ENCODE measurements around the gene SLC38A10. TPM values are rescaled to one million over a fixed set of nuclear protein-coding genes. Genes with fewer than 3 reads are reported as not detected.
"Not testable (repeated sequence)": the region's sequence is repeated elsewhere in the genome, so short reads cannot be mapped to it uniquely, and the experiment has no call there.

The SLC38A10 gene
- polyA plus RNA-seq, 4 donors = 41.7 to 77.7 (median 51.1) TPM

DNA sequence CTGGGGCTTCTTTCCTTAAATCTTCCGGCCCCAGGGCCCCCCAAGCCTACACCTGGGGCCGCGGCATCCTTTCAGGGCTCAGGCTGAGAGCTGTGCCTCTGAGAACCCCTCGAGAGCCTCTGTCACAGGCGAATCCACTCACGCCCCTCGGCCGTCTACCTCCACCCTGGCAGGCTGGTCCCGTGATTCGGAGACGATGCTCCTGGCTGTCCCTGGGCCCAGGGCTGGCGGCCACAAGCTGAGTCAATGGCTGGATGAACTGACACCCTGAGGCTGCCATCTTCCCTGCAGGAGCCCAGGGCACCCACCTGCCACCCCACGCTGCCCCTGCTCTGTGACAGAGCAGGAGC is 60.6 kb downstream of the SLC38A10 start:
- no peak for DNase-seq (ENCODE audit: low read depth in 4 of 4, low spot score in 3 of 4)

DNA sequence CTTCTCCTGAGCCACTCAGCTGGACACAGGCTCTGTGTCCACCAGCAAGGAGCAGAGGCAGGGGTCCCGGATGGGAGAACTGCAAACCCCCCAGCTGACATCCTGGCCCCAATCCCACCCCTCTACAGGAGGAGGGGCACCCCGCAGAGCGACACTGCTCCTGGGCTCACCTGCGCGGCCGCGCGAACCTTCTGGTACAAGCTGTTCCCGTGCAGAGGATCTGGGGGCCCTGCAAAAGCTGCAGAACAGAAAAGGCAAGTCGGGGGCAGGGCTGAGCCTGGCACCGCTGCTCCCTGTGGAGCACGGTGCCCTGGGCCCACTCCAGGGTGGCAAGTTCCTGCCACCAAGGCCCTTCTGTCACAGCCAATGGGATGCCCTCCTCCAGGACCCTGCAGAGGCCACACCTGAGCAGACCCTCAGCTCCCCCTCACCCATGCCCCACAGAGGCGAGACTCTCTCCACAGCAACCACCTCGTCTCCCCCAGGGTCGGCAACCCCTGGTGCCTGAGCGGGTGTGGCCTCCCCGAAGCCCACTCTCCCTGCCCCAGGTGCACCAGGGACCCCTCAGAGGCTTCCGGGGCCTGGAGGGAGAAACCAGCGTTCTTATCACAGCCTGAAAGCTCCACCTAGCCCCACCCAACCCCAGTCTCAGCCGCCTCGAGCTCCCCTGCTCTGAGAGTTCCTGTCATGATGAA is 61.1 kb downstream of the SLC38A10 start:
- no peak for DNase-seq (ENCODE audit: low read depth in 4 of 4, low spot score in 3 of 4)

DNA sequence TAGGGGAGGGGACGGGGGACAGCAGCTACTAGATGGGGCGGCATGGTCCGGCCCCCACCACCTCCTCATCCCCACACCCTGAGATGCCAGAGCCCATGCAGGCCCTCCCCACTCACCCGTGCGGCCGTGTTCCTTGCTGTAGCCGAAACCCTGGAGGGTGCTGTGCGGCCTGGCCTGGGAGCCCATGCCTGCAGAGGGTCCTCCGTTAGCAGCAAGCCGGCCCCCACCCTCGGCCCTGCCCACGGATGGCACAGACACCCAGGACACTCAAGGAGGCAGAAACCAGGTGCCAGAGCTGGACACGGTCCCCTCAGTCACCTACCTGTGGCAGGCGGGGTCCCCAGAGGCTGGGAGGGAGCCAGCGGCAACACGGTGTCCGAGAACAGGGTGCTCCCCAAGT is 61.8 kb downstream of the SLC38A10 start:
- DNase-seq (ENCODE audit: low read depth in 4 of 4, low spot score in 3 of 4) = no peak

DNA sequence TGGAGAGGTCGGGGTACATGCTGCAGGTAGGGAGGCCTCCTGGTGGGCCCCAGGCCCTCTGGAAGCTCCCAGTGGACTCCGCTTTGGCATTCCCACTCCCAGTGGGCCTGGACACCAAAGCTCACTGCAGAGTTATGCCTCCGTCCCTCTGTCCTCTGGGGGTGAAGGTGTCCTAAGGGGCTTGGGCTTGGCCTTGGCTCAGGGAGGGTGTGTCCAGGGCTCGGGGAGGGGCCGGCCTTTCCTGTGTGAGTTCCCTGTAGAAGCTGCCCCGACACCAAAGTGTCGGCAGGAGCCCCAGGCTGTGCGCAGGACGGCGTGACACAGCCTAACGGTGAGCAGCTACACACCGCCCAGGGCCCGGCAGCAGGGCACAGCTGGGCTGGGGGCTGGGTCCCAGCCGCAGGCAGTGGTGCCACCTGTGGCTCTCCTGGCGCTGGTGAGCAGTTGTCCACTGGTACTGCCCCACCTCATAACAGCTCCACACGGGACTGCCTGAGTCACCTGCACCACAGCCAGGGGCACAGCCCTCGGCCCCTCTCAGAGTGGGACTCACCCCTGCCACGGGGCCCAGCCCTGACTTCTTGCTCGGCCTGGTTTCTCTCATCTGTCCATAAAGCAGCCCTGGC is 62.4 kb downstream of the SLC38A10 start:
- no peak for DNase-seq (ENCODE audit: low read depth in 4 of 4, low spot score in 3 of 4)

DNA sequence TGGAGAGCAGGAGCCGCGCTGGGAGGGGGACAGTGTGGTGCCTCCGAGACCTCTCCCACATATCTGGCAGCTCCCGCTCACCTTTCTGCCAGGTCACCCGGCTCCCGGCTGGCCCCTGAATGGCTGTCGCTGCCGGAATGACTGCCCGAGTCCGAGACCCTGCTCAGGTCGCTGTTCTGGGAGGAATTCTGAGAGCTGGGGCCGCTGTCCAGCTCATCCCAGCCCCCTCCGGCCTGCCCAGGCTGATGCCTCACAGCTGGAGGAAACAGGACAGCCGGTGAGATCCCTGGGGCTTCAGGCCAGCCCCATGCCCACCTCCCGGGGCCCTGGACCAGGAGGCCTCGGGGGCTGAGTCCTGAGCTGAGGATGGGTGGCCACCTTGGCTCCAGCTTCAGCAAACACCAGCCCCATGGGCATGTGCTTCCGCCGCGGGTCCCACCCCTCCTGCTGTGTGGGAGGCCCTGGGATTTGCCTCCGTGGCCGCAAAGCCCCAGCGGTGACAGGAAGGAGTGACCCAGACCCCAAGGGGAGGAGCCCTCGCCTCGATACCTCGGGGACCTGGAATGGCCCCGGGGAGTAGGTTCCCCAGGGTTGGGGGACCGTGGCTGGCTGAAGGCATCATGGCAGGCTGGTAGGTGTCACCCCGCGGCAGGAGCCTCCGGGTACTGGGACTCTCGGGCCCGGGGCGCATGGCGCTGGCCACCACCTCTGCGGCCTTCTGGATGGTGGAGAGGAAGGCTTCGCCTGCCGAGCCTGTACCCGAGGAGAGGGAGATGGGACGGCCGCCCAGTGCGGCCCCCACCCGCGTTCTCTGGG is 63.1 kb downstream of the SLC38A10 start:
- DNase-seq (ENCODE audit: low read depth in 4 of 4, low spot score in 3 of 4) = no peak

DNA sequence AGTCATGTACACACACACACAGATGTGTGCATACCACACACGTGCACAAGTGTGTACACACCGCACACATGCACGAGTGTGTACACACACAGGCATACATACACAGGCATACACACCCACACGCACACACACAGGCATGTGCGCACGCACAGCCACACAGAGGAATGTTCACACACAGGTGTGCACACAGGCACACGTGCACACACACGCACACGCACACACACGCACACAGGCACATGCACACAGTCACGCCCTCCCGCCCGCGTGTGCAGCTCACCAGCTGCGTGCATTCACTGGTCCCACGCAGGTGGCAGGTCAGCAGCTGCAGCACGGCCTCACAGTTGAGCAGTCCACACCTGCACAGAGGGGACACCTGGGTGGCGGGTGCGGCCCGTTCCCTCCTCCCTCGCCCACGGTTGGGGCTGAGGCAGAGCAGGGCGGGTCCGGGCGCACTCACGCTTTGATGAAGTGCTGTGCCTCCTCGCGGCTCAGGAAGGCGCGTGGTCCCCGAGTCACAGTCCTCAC is 63.9 kb downstream of the SLC38A10 start:
- no peak for DNase-seq (ENCODE audit: low read depth in 4 of 4, low spot score in 3 of 4)

DNA sequence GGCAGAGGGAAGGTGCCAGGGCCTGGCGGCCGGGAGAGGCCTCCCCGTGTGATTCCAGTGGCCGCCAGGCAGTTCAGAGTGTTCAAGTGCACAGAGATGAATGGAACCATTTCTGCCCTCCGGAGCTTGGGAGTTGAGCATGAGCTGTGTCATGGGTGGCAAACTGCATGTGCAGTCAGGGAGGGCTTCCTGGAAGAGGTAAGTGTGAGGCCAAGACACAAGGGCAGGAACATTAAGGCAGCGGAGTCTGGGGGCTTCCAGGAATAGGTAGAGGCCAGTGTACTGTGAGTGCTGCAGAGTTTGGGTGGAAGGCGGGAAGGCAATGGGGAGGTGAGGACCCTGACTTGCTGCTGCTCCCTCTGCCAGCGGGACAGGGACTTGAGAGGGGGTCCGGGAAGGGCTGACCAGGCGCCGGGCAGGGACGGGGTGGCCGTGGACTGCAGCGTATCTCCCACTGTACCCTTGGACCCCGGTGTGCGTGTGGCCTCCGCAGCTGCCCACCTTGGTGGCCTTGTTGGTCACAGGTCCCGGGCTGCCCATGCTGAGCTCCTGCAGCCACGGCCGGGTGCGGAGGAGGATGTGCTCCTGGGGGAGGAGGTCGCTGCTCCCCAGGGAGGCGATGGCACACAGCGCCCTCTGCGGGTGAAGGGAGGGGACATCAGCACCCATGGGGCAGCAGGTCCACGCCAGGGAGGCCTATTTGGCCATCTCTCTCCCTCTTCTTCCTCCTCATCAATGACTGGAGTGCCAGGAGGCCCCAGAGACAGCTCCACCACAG is 64.9 kb downstream of the SLC38A10 start:
- DNase-seq (ENCODE audit: low read depth in 4 of 4, low spot score in 3 of 4) = no peak

DNA sequence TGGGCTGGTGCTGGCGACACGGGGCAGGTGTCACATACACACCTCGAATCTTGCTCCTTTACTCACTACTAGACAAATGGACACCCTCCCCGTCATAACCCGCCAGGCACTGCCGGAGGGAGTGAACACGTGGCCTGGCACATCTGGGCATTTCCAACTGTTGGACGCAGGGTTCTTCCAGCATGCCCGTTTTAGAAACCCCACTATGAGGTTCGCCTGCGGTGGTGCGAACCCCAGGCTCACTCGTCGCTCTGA is 65.5 kb downstream of the SLC38A10 start:
- no peak for DNase-seq (ENCODE audit: low read depth in 4 of 4, low spot score in 3 of 4)

DNA sequence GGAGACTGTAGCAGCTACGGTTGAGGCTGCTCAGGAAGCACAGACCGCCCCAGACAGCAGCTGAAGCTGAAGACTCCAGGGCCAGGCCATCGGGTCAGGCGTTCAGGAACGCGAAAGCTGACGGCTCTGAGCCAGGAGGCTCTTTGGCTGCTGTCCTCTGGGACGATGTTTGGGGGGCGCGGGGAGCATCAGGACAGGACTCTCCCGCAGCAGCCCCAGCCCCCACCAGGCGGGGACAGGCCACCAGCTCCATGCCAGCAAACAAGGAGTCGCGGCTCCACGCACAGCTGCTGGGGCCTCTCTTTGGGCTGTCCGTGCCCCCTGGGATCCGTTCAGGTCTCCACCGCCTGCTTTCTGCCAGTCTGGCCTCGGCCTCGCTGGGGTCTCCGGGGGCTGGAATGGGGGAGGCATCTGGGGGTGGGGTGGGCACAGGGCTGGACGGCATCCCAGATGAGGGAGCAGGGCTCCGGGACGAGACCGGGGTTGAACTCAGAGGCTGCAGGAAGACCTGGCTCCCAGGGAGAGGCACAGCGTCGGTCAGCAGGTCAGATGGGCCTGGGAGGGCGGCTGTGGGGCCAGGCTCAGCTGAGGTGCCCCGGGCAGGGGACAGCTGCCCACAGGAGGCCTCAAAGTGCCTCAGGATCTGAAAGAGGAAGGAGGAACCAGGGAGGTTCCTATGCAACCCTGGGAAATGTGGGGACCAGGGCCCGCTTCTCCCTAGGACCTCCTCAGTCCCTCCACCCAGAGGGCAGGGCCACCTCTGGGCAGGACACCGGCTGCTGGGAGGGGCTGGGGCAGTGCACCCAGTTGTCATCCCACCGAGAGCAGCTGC is 66.1 kb downstream of the SLC38A10 start:
- no peak for DNase-seq (ENCODE audit: low read depth in 4 of 4, low spot score in 3 of 4)

DNA sequence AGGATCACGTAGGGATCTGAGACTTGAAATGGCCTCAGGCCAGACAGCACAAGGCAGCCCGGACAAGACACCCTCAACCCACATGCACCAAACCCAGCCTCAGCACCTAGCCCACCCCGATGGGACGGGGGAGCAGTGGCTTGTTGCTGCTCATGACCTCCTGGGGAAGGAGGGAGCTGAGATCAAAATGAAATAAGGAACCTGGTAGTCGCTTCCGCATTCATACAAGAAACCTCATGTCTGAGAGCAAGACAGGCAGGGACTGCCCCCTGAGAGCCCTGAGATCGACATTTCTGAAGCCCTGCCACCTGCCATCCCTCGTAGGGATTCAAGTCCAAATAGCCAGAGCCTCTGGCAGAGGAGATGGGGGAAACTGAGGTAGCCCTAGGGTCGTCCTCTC is 66.7 kb downstream of the SLC38A10 start:
- DNase-seq (ENCODE audit: low read depth in 4 of 4, low spot score in 3 of 4) = no peak

DNA sequence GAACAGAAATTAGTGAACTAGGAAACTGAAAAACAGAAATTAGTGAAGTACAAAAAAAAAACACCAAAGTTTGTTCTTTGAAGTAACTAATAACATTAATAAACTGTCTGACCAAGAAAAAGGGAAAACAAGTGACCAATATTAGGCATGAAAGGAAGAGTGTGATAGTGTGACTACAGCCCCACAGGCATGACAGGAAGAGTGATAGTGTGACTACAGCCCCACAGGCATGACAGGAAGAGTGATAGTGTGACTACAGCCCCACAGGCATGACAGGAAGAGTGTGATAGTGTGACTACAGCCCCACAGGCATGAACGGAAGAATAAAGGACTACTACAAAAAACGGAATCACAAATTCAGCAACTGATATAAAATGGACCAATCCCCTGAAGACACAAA is 67.5 kb downstream of the SLC38A10 start:
- DNase-seq (ENCODE audit: low read depth in 4 of 4, low spot score in 3 of 4) = not testable (repeated sequence)

DNA sequence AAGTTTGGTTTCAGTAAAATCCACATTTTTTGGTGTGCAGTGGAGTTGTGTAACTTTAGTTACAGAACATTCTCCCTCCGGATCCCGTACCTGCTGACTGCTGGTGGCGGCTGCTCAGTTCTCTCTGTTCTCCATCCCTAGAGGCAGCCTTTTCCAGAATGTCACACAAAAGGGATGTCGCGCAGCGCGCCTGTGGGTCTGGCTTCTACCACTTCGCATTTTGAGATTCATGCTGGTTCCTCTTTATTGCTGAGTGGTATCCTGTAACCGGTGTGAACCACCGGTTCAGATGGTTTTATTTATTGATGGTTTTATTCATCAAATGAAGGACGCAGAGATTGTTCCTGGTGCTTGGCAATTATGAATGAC is 71.4 kb downstream of the SLC38A10 start:
- no peak for DNase-seq (ENCODE audit: low read depth in 4 of 4, low spot score in 3 of 4)

DNA sequence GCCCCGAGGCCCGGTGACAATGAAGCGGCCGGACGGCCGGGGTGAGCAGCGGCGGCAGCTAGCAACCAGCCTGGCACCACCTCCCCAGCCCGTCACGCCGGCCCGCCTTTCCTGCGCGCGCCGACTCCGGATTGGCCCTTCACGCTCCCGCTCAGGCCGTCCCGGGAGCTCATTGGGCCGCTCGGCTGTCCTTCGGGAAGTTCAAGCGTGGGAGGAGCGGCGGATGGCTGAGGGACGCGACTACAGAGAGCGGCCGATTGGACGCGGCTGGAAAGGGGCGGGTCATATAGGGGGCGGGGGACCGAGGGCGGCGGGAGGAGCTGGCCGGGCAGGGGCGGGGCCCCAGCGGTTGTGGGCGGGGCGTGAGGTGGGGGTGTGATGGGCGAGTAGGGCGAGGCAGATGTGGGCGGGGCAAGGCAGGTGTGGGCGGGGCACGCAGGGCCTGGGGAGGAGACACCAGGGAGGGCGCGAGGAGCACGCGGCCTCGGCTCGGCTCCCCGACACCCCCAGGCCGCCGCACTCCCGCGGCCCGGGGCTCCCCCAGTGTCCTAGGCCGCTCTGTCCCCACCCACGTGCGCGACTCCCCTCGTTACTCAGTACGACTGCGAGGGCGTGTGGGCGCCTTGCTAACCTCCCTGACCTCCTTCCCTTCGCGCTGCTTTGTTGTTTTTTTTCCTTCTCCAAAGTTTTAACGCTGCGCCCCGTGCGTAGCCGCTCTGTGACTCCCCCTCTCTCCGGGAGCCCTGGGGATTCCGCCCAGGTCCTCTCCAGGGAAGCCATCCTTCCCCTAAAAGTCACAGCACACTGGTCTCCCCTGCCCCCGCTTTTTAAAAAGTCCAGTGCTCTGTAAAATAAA is 72.0 kb downstream of the SLC38A10 start, which contains the start of gene CEP131:
CEP131 (minus strand) TSS at position 60 of the 856 bp plus-strand sequence. CDS start 2,909 bp downstream, outside the sequence.
- peak; percentile 92 to 97 (median 94) for DNase-seq (ENCODE audit: low read depth in 4 of 4, low spot score in 3 of 4)

DNA sequence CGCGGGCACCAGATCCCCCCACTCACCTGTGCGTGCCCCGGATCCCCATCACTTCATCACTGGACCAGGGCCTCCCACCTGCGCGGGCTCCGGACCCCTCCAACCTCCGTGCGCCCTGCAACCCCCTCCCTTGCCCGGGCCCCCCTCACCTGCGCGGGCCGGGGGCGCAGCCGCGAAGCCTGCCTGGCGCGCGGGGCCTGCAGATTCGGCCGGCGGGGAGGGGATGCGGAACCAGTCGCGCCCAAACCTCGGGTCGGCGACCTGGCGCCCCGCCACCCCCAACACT is 72.5 kb downstream of the SLC38A10 start:
- DNase-seq (ENCODE audit: low read depth in 4 of 4, low spot score in 3 of 4) = no peak

DNA sequence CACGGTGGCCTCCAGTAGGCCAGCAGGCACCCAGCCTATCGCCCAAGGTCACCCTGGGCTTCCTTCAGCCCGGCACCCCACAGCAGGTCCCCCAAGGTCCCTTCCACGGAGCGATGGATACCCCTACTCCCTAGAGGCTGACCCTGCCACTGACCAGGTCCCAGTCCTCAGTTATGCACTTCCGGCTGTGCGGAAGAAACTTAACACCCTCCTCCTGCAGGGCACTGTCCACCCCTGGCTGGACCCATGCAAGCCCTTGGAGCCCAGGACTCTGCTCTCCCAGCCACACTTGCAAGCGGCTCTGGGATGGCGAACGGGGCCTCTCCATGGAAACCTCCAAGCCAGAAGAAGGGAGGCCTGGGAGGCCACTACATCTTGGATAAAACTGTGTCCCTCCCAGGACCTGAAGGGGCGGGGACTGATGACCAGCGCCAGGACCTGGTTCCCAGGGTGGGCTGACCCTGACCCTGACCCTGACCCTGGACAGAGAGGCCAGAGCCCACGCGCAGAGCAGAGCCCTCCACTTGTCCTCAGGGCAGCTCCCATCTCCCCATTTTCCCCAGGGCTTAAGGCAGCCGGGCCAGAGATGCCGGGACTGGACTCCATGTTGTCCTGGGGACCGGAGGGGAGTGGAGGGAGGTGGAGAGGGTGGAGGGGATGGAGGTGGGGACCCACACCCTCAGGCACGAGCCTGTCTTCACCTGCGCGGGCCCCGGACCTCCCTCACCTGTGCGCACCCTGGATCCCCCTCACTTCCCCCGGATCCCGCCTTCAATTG is 73.1 kb downstream of the SLC38A10 start:
- no peak for DNase-seq (ENCODE audit: low read depth in 4 of 4, low spot score in 3 of 4)

DNA sequence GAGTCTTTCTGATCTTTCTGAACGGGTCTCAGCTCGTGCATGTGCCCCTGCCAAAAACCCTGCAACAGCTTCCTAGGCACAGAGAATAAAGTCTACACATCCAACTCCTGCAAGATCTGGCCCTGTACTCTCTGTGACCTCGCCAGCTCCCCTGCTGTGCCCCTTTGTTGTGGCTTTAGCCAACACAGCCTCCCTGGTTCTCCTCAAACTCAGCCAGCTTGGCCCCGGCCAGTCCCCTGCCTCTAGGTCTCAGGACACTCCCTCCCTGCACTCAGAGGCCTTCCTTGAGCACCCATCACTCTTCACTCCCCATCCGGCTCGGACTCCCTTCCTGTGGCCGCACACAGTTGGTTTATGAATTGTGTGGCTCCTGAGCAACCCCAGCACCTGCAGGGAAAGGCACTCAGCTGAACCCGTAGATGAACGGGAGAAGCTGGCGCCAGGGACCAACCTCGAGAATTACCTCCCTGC is 73.7 kb downstream of the SLC38A10 start:
- no peak for DNase-seq (ENCODE audit: low read depth in 4 of 4, low spot score in 3 of 4)

DNA sequence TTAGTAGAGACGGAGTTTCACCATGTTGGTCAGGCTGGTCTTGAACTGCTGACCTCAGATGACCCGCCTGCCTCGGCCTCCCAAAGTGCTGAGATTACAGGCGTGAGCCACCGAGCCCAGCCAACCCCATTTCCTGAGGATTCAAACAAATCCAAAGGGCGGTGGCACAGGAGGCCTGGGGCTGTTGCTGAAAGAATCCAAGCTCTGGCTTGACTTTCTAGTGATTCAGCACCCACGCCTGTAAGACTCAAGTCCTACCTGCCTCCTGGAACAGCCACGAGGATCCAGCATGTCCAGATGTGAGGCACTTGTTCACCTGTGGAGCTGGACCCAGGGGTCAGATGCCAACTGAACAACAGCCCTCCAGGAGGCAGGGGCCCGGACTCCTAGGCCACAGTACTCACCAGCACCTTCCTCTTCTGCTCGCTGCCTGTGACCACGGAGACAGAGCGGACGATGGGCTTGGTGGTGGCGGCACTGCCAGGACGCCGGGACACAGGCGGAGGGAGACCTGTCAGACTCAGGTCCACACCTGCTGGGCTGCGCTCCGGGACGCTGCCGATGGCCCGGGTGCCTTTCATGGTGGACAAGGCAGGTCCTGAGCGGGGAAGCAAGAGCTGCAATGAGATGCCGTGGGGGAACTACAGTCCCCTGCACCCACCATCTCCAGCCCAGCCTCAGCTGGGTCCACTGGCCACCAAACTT is 75.5 kb downstream of the SLC38A10 start:
- no peak for DNase-seq (ENCODE audit: low read depth in 4 of 4, low spot score in 3 of 4)

DNA sequence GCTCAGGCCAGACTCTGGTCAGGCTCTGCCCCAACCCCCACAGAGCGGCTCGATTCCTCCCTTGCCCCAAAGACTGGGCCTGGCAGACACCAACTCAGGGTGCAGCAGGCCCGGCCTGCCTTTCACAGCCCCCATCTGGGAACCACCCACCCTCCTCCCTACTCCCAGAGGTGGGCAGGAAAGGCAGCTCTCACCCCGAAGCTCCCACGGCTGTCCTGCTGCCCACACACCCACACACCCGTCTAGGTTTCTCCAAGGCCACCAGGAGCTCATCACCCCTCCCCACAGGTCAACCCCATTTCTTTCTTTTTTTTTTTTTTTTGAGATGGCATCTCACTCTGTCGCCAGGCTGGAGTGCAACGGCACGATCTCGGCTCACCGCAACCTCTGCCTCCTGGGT is 76.1 kb downstream of the SLC38A10 start:
- DNase-seq (ENCODE audit: low read depth in 4 of 4, low spot score in 3 of 4) = no peak
